HG03439 (cell line): ENCODE results near the gene TMEM92.
"Not testable (repeated sequence)": the region's sequence is repeated elsewhere in the genome, so short reads cannot be mapped to it uniquely, and the experiment has no call there.

Experiments used
- ATAC-seq: cut with Tn5 transposase; IDR thresholded peaks from one replicate; pipeline ENCODE4 v1.9.1; 2021; ENCODE audit warnings: mild to moderate bottlenecking, moderate library complexity; ENCODE audit not compliant: unreplicated experiment

The TMEM92 gene

DNA sequence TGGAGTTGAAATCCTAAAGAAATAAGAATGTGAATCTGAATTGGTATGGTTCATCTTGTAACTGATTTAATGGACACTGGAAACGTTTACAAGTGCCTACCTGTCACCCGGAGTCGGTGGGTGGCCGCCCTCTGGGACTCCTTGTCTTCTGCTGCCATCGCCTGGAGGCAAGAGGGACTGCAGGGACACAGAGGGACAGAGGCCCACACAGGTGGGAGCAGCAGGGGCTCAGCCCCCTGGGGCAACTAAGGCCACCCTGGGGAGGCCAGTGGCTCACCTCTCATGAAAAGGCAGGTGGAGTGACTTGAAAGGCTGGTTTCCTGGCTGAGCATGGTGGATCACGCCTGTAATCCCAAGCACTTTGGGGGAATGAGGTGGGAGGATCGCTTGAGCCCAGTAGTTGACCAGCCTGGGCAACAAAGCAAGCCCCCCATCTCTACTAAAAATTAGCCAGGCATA lies 23.2 kb downstream of the TMEM92 start:
- no peak for ATAC-seq

DNA sequence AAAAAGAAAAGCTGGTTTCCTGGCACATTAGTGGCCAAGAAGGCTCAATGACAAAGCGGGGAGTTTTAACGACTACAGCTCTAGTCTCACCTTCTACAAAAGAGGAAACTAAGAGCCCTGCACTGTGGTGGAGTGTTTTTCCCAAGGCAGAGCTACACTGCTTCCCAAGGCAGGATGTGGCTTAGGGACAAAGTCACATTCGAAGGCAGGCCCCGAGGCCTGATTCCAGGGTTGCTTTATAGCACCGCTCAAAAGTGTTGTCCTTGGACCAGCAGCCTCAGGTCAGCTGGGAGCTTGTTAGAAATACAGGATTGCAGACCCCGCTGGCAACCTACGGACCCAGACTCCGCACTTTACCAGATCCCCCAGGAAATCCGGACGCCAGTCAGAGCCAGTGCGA lies 23.8 kb downstream of the TMEM92 start:
- ATAC-seq: no peak

- no peak for ATAC-seq
Observed at GRCh38 chr17:50299776-50300175, 25.5 kb downstream of the TMEM92 start.

- not testable (repeated sequence) for ATAC-seq
Observed at GRCh38 chr17:50300824-50301223, 26.6 kb downstream of the TMEM92 start.

DNA sequence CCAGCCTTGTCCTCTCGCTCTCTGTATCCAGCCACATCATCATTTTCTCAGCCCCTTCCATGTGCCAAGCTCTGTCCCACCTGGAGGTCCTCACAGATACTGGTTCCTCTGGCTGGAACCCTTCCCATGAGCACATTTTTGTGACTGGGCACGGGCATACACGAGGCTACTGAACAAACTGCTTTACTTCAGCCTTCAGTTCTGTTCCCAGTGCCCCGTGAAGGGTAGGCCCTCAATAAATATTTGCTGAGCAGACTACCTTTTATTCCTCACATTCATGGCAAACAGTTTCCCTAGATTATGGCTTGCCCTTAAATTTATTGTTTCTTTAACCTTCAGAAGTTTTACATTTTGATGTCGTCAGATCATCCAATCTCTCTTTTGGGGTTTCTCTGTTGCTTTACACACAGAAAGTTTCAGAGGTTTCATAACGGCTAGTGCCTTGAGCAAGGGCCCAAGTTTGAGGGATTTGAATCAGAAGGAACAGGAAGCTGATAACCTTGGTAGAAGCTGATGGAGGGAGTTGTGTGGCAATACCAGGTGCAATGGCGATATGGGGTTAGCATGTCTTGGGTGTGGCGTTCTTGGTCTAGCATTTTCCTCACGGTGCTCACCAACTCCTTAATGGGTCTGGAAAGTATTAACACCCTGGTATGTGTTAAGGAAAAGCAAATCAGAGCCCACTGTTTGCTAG lies 27.8 kb downstream of the TMEM92 start:
- ATAC-seq: no peak

DNA sequence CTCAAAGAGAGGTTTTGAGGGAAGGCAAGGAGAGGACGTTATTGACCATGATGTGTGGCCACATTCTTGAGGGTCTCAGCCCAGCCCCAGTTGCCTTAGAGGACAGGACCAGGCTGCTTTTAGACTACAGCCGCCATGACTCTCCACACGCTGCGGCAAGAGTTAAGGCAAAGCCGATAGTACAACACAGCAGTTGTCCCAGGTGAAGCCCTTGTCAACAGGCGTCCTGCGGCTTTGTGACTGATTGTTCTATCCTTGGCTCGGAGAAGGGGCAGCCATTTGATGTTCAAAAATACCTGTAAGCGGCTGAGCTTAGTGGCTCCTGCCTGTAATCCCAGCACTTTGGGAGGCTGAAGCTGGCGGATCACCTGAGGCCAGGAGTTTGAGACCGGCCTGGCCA lies 28.8 kb downstream of the TMEM92 start:
- no peak for ATAC-seq

DNA sequence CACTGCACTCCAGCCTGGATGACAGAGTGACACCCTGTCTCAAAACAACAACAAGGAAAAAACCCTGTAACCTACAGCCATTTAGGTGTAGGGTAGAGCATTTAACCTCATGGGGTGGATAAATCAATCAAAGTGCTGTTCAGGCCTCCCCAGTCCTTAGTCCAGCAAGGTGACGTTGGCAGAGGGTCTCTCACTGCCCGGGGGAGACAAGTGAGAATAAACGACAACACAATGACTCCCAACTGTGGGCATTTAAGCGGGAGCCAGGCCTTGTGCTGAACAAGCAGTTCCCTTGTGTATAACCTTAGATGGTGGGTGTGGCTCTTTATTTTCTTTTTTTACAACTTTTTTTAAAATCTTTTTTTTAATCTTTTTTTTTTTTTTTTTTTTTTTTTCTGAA lies 29.3 kb downstream of the TMEM92 start:
- ATAC-seq: no peak

DNA sequence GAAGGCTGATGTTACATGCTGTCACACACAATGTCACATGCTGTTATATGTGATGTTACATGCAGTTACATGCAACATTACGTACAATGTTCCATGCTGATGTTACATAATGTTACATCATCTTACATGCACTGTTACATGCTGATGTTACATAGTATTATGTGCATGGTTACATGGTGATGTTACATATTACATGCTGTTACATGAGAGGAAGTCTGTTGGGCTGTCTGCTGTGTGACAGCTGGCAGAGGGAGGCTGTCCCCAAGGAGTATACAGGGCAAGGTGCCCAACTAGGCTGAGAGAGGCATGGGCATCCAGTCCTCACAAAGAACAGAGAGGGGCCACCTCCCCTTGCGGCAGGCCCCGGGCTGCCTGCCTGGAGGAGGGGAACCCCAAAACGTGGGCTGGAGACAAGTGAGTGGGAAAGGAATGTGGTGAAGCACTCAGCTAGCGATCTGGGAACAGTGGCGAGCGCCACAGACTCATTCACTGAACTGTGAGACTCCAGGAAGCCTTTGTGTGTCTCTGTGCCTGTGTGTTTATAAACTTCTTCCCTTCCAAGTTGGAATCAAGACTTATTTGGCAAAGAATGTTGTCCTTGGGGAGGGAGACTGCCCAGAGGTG lies 30.6 kb downstream of the TMEM92 start:
- no peak for ATAC-seq

DNA sequence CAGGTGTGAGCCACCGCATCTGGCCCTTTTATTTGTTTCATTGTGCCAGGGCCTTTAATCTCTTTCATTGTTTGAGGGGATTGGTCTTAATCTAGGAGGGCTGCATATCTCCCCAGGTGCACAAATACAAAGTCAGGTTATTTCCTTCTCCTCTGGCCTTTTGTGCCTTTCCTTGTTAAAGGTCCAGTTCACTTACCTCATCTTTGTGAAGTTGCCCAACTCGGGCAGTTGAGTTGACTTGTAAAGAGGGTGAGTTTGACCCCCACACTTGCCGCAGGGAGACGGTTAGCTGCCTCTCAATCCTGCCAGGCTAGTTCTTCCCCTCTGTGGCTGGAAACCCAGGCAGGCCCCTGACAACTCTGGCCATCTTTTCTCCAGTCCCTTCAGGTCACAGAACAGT lies 33.4 kb downstream of the TMEM92 start:
- no peak for ATAC-seq

DNA sequence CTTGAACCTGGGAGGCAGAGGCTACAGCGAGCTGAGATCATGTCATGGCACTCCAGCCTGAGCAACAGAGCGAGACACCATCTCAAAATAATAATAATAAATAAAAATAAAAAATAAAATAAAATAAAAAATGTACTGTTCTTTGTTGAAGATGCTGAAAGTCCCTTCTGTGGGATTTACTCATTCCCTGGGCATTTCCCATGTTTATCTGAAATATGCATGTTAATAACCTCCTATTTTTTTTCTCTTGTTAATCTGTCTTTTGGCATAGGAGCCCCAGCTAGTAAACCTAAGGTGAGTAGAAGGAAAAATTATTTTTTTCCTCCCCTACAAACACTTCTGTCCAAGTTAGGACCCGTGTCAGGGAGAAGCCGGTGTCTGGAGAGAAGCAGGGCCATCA lies 34.4 kb downstream of the TMEM92 start:
- ATAC-seq: no peak

GRCh38 chr17:50310455-50311111 lies 36.3 kb downstream of the TMEM92 start:
- ATAC-seq: no peak

- no peak for ATAC-seq
Observed at GRCh38 chr17:50311112-50311460, 36.8 kb downstream of the TMEM92 start.

- ATAC-seq: no peak
Observed at GRCh38 chr17:50311483-50311882, 37.2 kb downstream of the TMEM92 start.

- ATAC-seq: no peak
Observed at GRCh38 chr17:50312308-50312707, 38.0 kb downstream of the TMEM92 start.

DNA sequence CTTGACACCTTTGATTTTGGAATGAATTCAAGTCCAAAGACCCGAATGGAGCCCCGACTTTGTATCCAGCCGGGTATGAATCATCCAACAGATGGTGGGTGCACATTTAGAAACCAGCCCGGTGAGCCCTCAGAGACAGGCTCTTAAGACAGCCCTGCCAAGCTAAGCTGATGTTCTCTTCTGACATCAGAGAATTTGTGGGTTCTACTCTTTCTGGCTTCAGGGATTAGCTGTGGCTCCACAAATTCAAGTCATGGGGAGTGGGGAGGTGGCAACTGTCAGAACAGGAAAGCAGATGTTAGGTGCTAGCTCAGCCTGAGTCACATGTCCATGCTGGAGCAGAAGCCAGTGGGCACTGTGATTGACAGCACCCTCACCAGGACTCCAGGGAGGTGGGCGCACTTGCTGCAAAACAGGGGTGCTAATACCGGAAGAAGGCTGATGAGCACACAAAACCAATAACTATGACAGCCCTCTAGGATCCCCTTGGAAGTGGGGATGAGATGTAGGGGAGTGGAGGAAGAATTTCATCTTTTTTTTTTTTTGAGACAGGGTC lies 40.3 kb downstream of the TMEM92 start:
- ATAC-seq: no peak

- no peak for ATAC-seq
Observed at GRCh38 chr17:50316016-50316587, 41.8 kb downstream of the TMEM92 start.

GRCh38 chr17:50316660-50317059 lies 42.4 kb downstream of the TMEM92 start:
- not testable (repeated sequence) for ATAC-seq

DNA sequence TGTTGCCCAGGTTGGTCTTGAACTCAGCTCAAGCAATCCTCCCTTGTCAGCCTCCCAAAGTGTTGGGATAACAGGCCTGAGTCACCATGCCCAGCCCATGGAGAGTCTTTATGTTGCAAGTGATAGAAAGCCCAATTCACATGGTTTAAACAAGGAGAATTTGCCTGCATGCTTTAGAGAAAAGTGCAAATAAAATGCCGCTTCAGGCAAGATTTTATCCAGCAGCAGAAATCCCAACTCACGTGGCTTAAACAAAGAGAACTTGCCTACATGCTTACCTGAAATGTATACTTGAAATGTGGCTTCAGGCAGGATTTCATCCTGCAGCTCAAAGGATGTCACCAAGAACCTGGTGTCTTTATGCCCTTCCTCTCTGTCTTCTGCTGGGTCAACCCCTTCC lies 42.9 kb downstream of the TMEM92 start:
- ATAC-seq: no peak

DNA sequence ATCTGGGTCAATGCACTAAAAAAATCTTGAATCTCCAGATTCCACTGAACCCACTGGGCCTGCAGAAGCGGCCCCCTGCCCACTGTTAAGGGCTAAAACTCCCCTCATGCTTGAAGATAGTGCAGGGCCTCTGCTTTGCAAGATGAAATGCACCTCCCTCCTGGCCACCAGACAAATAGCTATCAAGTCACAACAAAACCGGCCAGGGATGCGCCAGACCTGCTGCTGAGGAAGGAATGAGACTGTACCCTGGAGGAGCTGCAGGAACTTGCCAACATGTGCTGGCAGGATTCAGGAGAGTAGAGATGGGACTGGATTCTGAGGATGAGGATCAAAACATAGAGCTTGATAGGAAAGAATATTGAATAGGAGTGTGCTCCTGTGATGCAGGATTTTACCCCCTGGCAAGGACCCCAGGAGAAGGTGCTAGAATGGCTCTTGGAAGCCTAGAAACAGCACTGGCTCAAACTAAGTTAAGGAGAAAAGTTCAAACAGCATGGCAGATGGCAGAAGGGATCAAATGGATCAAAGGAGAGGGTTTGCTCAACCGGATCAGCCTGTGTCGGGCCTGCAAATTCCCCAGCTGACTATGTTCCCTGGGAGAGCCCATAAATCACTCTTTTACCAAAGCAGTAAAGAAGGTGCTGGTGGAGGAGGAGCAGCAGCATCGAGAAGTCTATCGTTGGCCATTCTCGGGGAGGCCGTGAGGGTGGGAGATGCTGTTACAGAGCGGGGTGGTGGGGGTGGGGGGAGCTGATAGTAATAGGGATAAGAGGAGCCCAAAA lies 44.4 kb downstream of the TMEM92 start:
- ATAC-seq: no peak

- no peak for ATAC-seq
Observed at GRCh38 chr17:50319306-50320004, 45.2 kb downstream of the TMEM92 start.
